GM19023 (cell line): ENCODE results near the gene DUS1L.

Experiments used
- ATAC-seq: cut with Tn5 transposase; IDR thresholded peaks from one replicate; pipeline ENCODE4 v1.9.1; 2021; ENCODE audit warnings: mild to moderate bottlenecking, moderate library complexity; ENCODE audit not compliant: unreplicated experiment

Gene DUS1L

GRCh38 chr17:82058230-82058854 lies 7.3 kb downstream of the DUS1L start:
- ATAC-seq: no peak

GRCh38 chr17:82056729-82057621 lies 8.6 kb downstream of the DUS1L start:
- ATAC-seq: no peak

- ATAC-seq: no peak
Observed at GRCh38 chr17:82055965-82056728, 9.5 kb downstream of the DUS1L start.

GRCh38 chr17:82055023-82055964 lies 10.3 kb downstream of the DUS1L start:
- no peak for ATAC-seq

- ATAC-seq: no peak
Observed at GRCh38 chr17:82054351-82055022, 11.1 kb downstream of the DUS1L start.

GRCh38 chr17:82053556-82054263 lies 11.9 kb downstream of the DUS1L start:
- no peak for ATAC-seq

- no peak for ATAC-seq
Observed at GRCh38 chr17:82053130-82053529, 12.5 kb downstream of the DUS1L start.

- no peak for ATAC-seq
Observed at GRCh38 chr17:82052638-82053059, 13.0 kb downstream of the DUS1L start.

- ATAC-seq: no peak
Observed at GRCh38 chr17:82051776-82052637, 13.6 kb downstream of the DUS1L start, which contains the start of the genes GPS1 and RFNG. TSS of gene GPS1 (plus strand) at chr17:82051898. CDS start at chr17:82051932, 34 bp downstream. TSS of gene RFNG (minus strand) at chr17:82051811. CDS start at chr17:82051766, 45 bp downstream.

- ATAC-seq: no peak
Observed at GRCh38 chr17:82050761-82051641, 14.6 kb downstream of the DUS1L start.

GRCh38 chr17:82050152-82050760 lies 15.3 kb downstream of the DUS1L start:
- no peak for ATAC-seq

GRCh38 chr17:82049521-82049971 lies 16.1 kb downstream of the DUS1L start:
- no peak for ATAC-seq

GRCh38 chr17:82049106-82049505 lies 16.5 kb downstream of the DUS1L start:
- ATAC-seq: no peak

GRCh38 chr17:82048571-82048971 lies 17.0 kb downstream of the DUS1L start:
- ATAC-seq: no peak

- no peak for ATAC-seq
Observed at GRCh38 chr17:82047914-82048570, 17.6 kb downstream of the DUS1L start.

GRCh38 chr17:82047379-82047778 lies 18.2 kb downstream of the DUS1L start:
- ATAC-seq: no peak
